ENCODE measurements around the gene TDO2. TPM values are rescaled to one million over a fixed set of nuclear protein-coding genes. Genes with fewer than 3 reads are reported as not detected.

Gene TDO2
- polyA plus RNA-seq, 1 donor from 2014 or later: 0.73 TPM

DNA sequence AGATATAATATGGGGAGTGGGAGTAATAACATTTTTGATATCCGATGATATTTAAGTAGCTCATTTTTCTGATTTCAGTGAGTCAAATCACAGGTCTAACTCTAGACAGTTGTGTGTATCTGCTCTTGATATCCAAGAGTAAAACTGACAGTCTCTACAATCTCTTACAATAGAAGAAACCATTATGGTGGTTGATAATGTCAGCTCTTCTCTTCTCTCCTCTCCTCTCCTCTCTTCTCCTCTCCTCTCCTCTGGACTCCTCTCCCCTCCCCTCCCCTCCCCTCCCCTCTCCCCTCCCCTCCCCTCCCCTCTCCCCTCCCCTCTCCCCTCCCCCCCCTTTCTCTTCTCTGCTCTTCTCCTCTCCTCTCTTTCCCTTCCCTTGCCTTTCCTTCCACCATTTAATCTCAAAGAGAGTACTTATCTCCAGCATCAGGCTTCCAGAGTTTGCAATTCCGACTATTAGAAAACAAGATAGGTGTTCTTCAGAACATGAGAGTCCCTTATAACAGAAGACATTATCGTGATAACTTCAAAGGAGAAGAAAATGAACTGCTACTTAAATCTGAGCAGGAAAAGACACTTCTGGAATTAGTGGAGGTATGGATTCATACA, 6.2 kb downstream of the TDO2 start:
- Histone ChIP-seq H3K9me2 (ENCODE audit: insufficient read depth, low read length) (no peaks in the 10 kb centered on the region), H4K20me1 (ENCODE audit: insufficient read depth) (no peaks in the 10 kb centered on the region), H3K9ac (ENCODE audit: low read length) (no peak overlapping the region), H3K9me3 (ENCODE audit: low read length) (no peaks in the 10 kb centered on the region), H3K27me3 (ENCODE audit: insufficient read depth, low read depth, low read length) (no peaks in the 10 kb centered on the region), H3K4me3 (ENCODE audit: low read length) (no peak overlapping the region), H3F3A (ENCODE audit: insufficient read depth, low read length, poor library complexity, severe bottlenecking) (no peaks in the 10 kb centered on the region), H3K36me3 (ENCODE audit: insufficient read depth, low read length) (no peaks in the 10 kb centered on the region), H3K79me2 (replicated peaks; ENCODE audit: insufficient read depth, low read length) (no peaks in the 10 kb centered on the region), H3K4me2 (ENCODE audit: low read length) (no peak overlapping the region), H2AFZ (ENCODE audit: low read depth, low read length) (no peak overlapping the region), H3K27ac (ENCODE audit: low read length) (no peak overlapping the region)
- no peak for TF ChIP-seq MXI1 (conservative IDR thresholded peaks at IDR 0.05; ENCODE audit: poor library complexity, severe bottlenecking)
- no peak for TF ChIP-seq EP300 (conservative IDR thresholded peaks at IDR 0.05; ENCODE audit: poor library complexity, severe bottlenecking)
- TF ChIP-seq REST (IDR thresholded peaks at IDR 0.05; ENCODE audit: borderline replicate concordance): no peak
- no peak for TF ChIP-seq POLR2AphosphoS5 (IDR thresholded peaks at IDR 0.05)
- TF ChIP-seq RAD21 (conservative IDR thresholded peaks at IDR 0.05): no peak
- TF ChIP-seq TAF1 (IDR thresholded peaks at IDR 0.05; ENCODE audit: low read depth): no peak
- no peak for TF ChIP-seq SMC3 (conservative IDR thresholded peaks at IDR 0.05; ENCODE audit: poor library complexity)
- TF ChIP-seq EZH2 (IDR thresholded peaks at IDR 0.05; ENCODE audit: borderline replicate concordance, insufficient read depth, low read length, poor library complexity, severe bottlenecking): no peak
- TF ChIP-seq, protein P1, sequence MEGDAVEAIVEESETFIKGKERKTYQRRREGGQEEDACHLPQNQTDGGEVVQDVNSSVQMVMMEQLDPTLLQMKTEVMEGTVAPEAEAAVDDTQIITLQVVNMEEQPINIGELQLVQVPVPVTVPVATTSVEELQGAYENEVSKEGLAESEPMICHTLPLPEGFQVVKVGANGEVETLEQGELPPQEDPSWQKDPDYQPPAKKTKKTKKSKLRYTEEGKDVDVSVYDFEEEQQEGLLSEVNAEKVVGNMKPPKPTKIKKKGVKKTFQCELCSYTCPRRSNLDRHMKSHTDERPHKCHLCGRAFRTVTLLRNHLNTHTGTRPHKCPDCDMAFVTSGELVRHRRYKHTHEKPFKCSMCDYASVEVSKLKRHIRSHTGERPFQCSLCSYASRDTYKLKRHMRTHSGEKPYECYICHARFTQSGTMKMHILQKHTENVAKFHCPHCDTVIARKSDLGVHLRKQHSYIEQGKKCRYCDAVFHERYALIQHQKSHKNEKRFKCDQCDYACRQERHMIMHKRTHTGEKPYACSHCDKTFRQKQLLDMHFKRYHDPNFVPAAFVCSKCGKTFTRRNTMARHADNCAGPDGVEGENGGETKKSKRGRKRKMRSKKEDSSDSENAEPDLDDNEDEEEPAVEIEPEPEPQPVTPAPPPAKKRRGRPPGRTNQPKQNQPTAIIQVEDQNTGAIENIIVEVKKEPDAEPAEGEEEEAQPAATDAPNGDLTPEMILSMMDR (IDR thresholded peaks at IDR 0.05; ENCODE audit: poor library complexity, severe bottlenecking): no peak

DNA sequence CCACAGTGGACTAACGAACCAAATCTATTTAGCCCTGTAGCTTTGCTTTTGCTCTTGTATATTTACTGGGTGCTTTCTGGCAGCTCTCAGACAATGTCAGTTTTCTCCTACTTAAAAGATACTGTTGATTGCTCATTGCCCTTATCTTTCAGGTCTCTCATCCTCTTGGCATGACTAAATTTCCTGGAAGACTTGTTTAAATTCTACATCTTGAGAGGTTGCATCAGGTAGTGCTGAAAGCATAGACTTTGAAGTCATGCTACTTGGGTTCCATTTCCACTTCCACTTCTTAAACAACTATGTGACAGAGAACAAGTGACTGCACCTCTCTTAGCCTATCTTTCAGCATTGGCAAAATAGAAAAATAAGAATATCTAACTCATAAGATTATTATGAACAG, 8.4 kb downstream of the TDO2 start:
- H3K27me3 ChIP-seq (ENCODE audit: insufficient read depth, low read depth, low read length): no peaks in the 10 kb centered on the region
- H3K27ac ChIP-seq (ENCODE audit: low read length): no peak overlapping the region
- no peaks in the 10 kb centered on the region for H3K9me2 ChIP-seq (ENCODE audit: insufficient read depth, low read length)
- H2AFZ ChIP-seq (ENCODE audit: low read depth, low read length): no peak overlapping the region
- H3K4me2 ChIP-seq (ENCODE audit: low read length): no peak overlapping the region
- no peaks in the 10 kb centered on the region for H4K20me1 ChIP-seq (ENCODE audit: insufficient read depth)
- H3F3A ChIP-seq (ENCODE audit: insufficient read depth, low read length, poor library complexity, severe bottlenecking): no peaks in the 10 kb centered on the region
- H3K36me3 ChIP-seq (ENCODE audit: insufficient read depth, low read length): no peaks in the 10 kb centered on the region
- no peak overlapping the region for H3K4me3 ChIP-seq (ENCODE audit: low read length)
- TF ChIP-seq RAD21 (conservative IDR thresholded peaks at IDR 0.05) (no peak), EZH2 (IDR thresholded peaks at IDR 0.05; ENCODE audit: borderline replicate concordance, insufficient read depth, low read length, poor library complexity, severe bottlenecking) (no peak), EP300 (conservative IDR thresholded peaks at IDR 0.05; ENCODE audit: poor library complexity, severe bottlenecking) (no peak), MXI1 (conservative IDR thresholded peaks at IDR 0.05; ENCODE audit: poor library complexity, severe bottlenecking) (no peak), REST (IDR thresholded peaks at IDR 0.05; ENCODE audit: borderline replicate concordance) (no peak), POLR2AphosphoS5 (IDR thresholded peaks at IDR 0.05) (no peak), SMC3 (conservative IDR thresholded peaks at IDR 0.05; ENCODE audit: poor library complexity) (no peak), TAF1 (IDR thresholded peaks at IDR 0.05; ENCODE audit: low read depth) (no peak)
- TF ChIP-seq, protein P1 (IDR thresholded peaks at IDR 0.05; ENCODE audit: poor library complexity, severe bottlenecking): no peak
- no peak overlapping the region for H3K9ac ChIP-seq (ENCODE audit: low read length)
- no peaks in the 10 kb centered on the region for H3K79me2 ChIP-seq (replicated peaks; ENCODE audit: insufficient read depth, low read length)
- no peaks in the 10 kb centered on the region for H3K9me3 ChIP-seq (ENCODE audit: low read length)

Data from neural cell (in vitro differentiated cells).